EL (cell line): ENCODE data around the gene VAMP5.
A peak's percentile ranks its signal among the peaks of the same experiment; 100 is the strongest.
"Not testable (repeated sequence)": the region's sequence is repeated elsewhere in the genome, so short reads cannot be mapped to it uniquely, and the experiment has no call there.

ENCODE experiments used
- DNase-seq: peaks from one replicate; pipeline ENCODE4 v3.0.0-alpha.2; 2016

Gene VAMP5

GRCh38 chr2:85551698-85552678 lies 32.2 kb upstream of the VAMP5 start:
- DNase-seq, result peak; percentile 70

- no peak for DNase-seq
Measured at GRCh38 chr2:85553184-85553583, 31.0 kb upstream of the VAMP5 start.

- no peak for DNase-seq
Measured at GRCh38 chr2:85554980-85555612, 29.1 kb upstream of the VAMP5 start.

GRCh38 chr2:85557130-85557529 lies 27.1 kb upstream of the VAMP5 start:
- no peak for DNase-seq

GRCh38 chr2:85558160-85558559 lies 26.1 kb upstream of the VAMP5 start:
- no peak for DNase-seq

GRCh38 chr2:85560403-85560726 lies 23.9 kb upstream of the VAMP5 start:
- not testable (repeated sequence) for DNase-seq

- DNase-seq, result no peak
Measured at GRCh38 chr2:85560812-85561279, 23.4 kb upstream of the VAMP5 start.

GRCh38 chr2:85561280-85562212 lies 22.7 kb upstream of the VAMP5 start, which contains the start of gene GGCX:
Gene GGCX, minus strand, starts transcription at chr2:85561493. Its CDS starts 65 bp downstream, at chr2:85561428.
- DNase-seq, result peak; percentile 92

- no peak for DNase-seq
Measured at GRCh38 chr2:85564144-85564563, 20.1 kb upstream of the VAMP5 start.

GRCh38 chr2:85566265-85566664 lies 18.0 kb upstream of the VAMP5 start:
- DNase-seq, result no peak

GRCh38 chr2:85575739-85576138 lies 8.5 kb upstream of the VAMP5 start:
- DNase-seq, result no peak

- DNase-seq, result no peak
Measured at GRCh38 chr2:85577063-85577385, 7.2 kb upstream of the VAMP5 start.

- DNase-seq, result no peak
Measured at GRCh38 chr2:85577386-85578242, 6.6 kb upstream of the VAMP5 start, which contains the start of gene VAMP8. Gene VAMP8, plus strand, starts transcription at chr2:85577586. Its CDS starts 61 bp downstream, at chr2:85577647.

- no peak for DNase-seq
Measured at GRCh38 chr2:85578243-85579180, 5.7 kb upstream of the VAMP5 start.

- DNase-seq, result no peak
Measured at GRCh38 chr2:85579266-85579935, 4.8 kb upstream of the VAMP5 start.

- DNase-seq, result no peak
Measured at GRCh38 chr2:85580206-85580605, 4.0 kb upstream of the VAMP5 start.

GRCh38 chr2:85582492-85582891 lies 1.7 kb upstream of the VAMP5 start:
- no peak for DNase-seq

GRCh38 chr2:85583667-85584353 lies 421 bp upstream of the VAMP5 start:
- DNase-seq, result no peak
